Body of pancreas (tissue), 4 donors: ENCODE measurements around the gene FAF2. TPM values are rescaled to one million over a fixed set of nuclear protein-coding genes. Genes with fewer than 3 reads are reported as not detected.

Experiments used
- ATAC-seq: fragments of 150-250 bp; one replicate; pipeline ENCODE4 v1.9.1; 2016
- DNase-seq, 4 donors: peaks; one replicate each; pipeline ENCODE4 v3.0.0-alpha.2; 2019
- H3K27ac ChIP-seq, 4 donors: fragments of 200-600 bp; sonication (generic); 1 replicate in 3 of 4; 2 replicates in 1 of 4; pipeline versions ENCODE4 v1.5.1 to v1.6.1; 2016 to 2019; ENCODE audit warnings: mild to moderate bottlenecking in 1 of 4, mixed read lengths in 1 of 4, moderate library complexity in 1 of 4
- H3K27me3 ChIP-seq, 2 donors: fragments of 200-600 bp; sonication (generic); one replicate each; pipeline ENCODE4 v1.6.0; 2016; ENCODE audit warnings: mild to moderate bottlenecking in 1 of 2
- H3K36me3 ChIP-seq, 2 donors: fragments of 200-600 bp; sonication (generic); replicated peaks in 1 of 2; 2 replicates each; pipeline ENCODE4 v1.5.1; 2016; ENCODE audit warnings: low read depth in 2 of 2; ENCODE audit not compliant: insufficient read depth in 1 of 2
- H3K4me1 ChIP-seq: fragments of 200-600 bp; sonication (generic); one replicate; pipeline ENCODE4 v1.6.0; 2016
- H3K4me3 ChIP-seq, 2 donors: fragments of 200-600 bp; sonication (generic); 1 replicate in 1 of 2; 2 replicates in 1 of 2; pipeline ENCODE4 v1.5.1; 2016 to 2019
- H3K9me3 ChIP-seq, 3 donors: fragments of 200-600 bp; sonication (generic); 1 replicate in 2 of 3; 2 replicates in 1 of 3; pipeline ENCODE4 v1.5.1; 2016
- CTCF ChIP-seq, 7 experiments: fragments of 450-650 bp in 4 of 7; fragments of 200-600 bp in 3 of 7; sonication (generic) in 3 of 7; IDR thresholded peaks; one replicate each; pipeline ENCODE4 v1.5.1; 2016 to 2019; ENCODE audit warnings: antibody characterized with exemption in 7 of 7
- POLR2A ChIP-seq, 3 donors: fragments of 450-650 bp; IDR thresholded peaks; one replicate each; pipeline ENCODE4 v1.6.1; 2016; ENCODE audit warnings: antibody characterized with exemption in 3 of 3, mild to moderate bottlenecking in 2 of 3
- WGBS, 2 donors: methylation state at CpG; one replicate each; pipeline ENCODE4 v1.1.5; 2017; 5-methylcytosine and 5-hydroxymethylcytosine counted together
- intact Hi-C: fragments of 100-400 bp; cut with DNase I; formaldehyde crosslinking; loops from one replicate; pipeline ENCODE4 v1.15.1; 2023
- total RNA-seq, 2 donors: library from RNA; depleted of rRNA; stranded (reverse); fragments of >200 nt; gene quantifications; one replicate each; pipeline ENCODE4 v1.1.0, GENCODE V29; 2016

FAF2 gene
- total RNA-seq, 2 donors from 2014 or later, result 15.8 to 44.2 TPM

GRCh38 chr5:176543428-176544182, 95.4 kb downstream of the FAF2 start:
- Histone ChIP-seq H3K4me3 (peak overlapping the region; percentile 45 to 48), H3K9me3 (no peaks in the 10 kb centered on the region), H3K4me1 (peaks cover 25% of the 10 kb centered on the region), H3K27ac (peak overlapping the region; percentile 28 to 82 (median 68)), H3K27me3 (no peaks in the 10 kb centered on the region), H3K36me3 (no peaks in the 10 kb centered on the region)
- TF ChIP-seq POLR2A (IDR thresholded peaks at IDR 0.05), result peak; percentile 22 to 55 (median 49)
- peak in 1 of 7 experiments; percentile 7 for TF ChIP-seq CTCF (IDR thresholded peaks at IDR 0.05)
- intact Hi-C loops, result no loop called here
- 1% methylated on average over 63 of the region's 63 CpGs; no CpG with 5 or more reads in 1 of the 2 donors for WGBS, 2 donors
- DNase-seq (peak; percentile 69 to 79 (median 74)), ATAC-seq (peak; percentile 83)

- peaks cover 25% of the 10 kb centered on the region for H3K4me1 ChIP-seq
- no peak overlapping the region for H3K4me3 ChIP-seq
- H3K27me3 ChIP-seq, result no peaks in the 10 kb centered on the region
- no peak for TF ChIP-seq POLR2A (IDR thresholded peaks at IDR 0.05)
- no peak for TF ChIP-seq CTCF (IDR thresholded peaks at IDR 0.05)
- ATAC-seq (no peak), DNase-seq (no peak)
- no peak overlapping the region for H3K27ac ChIP-seq
- 94 to 96% methylated on average over 6 of the region's 6 CpGs for WGBS, 2 donors
- no peaks in the 10 kb centered on the region for H3K36me3 ChIP-seq
- intact Hi-C loops, result no loop called here
- H3K9me3 ChIP-seq, result no peaks in the 10 kb centered on the region
Measured at GRCh38 chr5:176545388-176545736, 97.2 kb downstream of the FAF2 start.

GRCh38 chr5:176545737-176546509, 97.7 kb downstream of the FAF2 start:
- ATAC-seq (no peak), DNase-seq (no peak)
- Histone ChIP-seq H3K4me3 (no peak overlapping the region), H3K9me3 (no peaks in the 10 kb centered on the region), H3K4me1 (peaks cover 25% of the 10 kb centered on the region), H3K27me3 (no peaks in the 10 kb centered on the region), H3K36me3 (no peaks in the 10 kb centered on the region), H3K27ac (no peak overlapping the region)
- intact Hi-C loops, result no loop called here
- 66 to 79% methylated on average over 4 to 13 of the region's 13 CpGs for WGBS, 2 donors
- TF ChIP-seq POLR2A (IDR thresholded peaks at IDR 0.05) (no peak), CTCF (IDR thresholded peaks at IDR 0.05) (no peak)

- H3K27ac ChIP-seq, result no peak overlapping the region
- H3K36me3 ChIP-seq, result no peaks in the 10 kb centered on the region
- peaks cover 8% of the 10 kb centered on the region for H3K4me1 ChIP-seq
- H3K27me3 ChIP-seq, result no peaks in the 10 kb centered on the region
- TF ChIP-seq POLR2A (IDR thresholded peaks at IDR 0.05) (no peak), CTCF (IDR thresholded peaks at IDR 0.05) (no peak)
- ATAC-seq (no peak), DNase-seq (no peak)
- 64 to 70% methylated on average over 8 of the region's 8 CpGs for WGBS, 2 donors
- no peak overlapping the region for H3K4me3 ChIP-seq
- intact Hi-C loops, result no loop called here
- no peaks in the 10 kb centered on the region for H3K9me3 ChIP-seq
Measured at GRCh38 chr5:176547802-176548201, 99.6 kb downstream of the FAF2 start.
